ENCODE data around the gene CGB2.
A peak's percentile ranks its signal among the peaks of the same experiment; 100 is the strongest.
"Not testable (repeated sequence)": the region's sequence is repeated elsewhere in the genome, so short reads cannot be mapped to it uniquely, and the experiment has no call there.

Gene CGB2

GRCh38 chr19:49049834-49050233, 18.1 kb downstream of the CGB2 start:
- H3K4me3 ChIP-seq (replicated peaks; ENCODE audit: low read depth, low read length); DNase-seq (ENCODE audit: extremely low read depth, low read depth): not testable (repeated sequence)

GRCh38 chr19:49050376-49051033, 18.8 kb downstream of the CGB2 start:
- not testable (repeated sequence) for H3K4me3 ChIP-seq (replicated peaks; ENCODE audit: low read depth, low read length); DNase-seq (ENCODE audit: extremely low read depth, low read depth)

DNA sequence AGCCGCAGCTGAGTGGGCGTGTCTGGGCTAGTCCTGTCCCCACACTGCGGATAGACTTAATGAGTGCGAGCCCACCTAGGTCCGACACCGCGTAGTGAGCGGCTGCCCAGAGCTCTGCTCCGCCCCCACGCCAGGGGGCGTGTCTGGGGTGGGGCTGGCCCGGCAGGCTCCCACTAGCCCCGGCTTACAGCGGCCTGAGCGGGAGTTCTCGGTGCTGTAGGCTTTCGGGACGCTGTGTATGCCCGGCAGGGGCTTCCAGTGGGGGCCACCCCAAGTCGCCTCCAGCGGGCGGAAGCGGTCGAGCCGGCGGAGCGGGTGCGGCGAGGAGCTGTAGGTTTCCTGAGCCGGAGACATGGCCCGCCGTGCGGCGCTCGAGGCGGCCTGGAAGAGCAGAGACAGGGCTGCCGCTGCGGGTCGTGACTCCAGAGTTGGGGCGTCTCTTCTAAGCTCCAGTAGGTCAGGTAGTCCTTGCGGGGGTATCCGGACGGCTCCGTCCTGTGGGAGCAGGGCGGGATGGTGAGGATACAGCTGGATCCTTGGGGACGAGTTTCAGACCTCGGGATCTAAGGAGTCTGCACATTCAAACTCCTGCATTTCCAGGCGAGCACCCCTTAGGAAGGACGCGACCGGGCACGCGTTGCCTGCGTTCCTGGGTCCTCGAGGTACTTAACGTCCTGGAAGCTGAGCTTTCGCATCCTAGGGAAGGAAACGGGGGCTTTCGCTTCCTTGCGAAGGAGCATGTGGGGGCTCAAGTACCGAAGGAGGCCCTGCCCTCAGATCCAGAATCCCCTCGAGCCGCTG, 24.6 kb downstream of the CGB2 start:
- no peak for DNase-seq (ENCODE audit: extremely low read depth, low read depth)
- peak; percentile 30 for TF ChIP-seq CTCF (IDR thresholded peaks at IDR 0.05; ENCODE audit: low read depth, low read length, missing control alignments)
- H3K4me3 ChIP-seq (replicated peaks; ENCODE audit: low read depth, low read length) = peak overlapping the region; percentile 42

GRCh38 chr19:49056902-49057596, 25.4 kb downstream of the CGB2 start:
- peak overlapping the region; percentile 42 for H3K4me3 ChIP-seq (replicated peaks; ENCODE audit: low read depth, low read length)

DNA sequence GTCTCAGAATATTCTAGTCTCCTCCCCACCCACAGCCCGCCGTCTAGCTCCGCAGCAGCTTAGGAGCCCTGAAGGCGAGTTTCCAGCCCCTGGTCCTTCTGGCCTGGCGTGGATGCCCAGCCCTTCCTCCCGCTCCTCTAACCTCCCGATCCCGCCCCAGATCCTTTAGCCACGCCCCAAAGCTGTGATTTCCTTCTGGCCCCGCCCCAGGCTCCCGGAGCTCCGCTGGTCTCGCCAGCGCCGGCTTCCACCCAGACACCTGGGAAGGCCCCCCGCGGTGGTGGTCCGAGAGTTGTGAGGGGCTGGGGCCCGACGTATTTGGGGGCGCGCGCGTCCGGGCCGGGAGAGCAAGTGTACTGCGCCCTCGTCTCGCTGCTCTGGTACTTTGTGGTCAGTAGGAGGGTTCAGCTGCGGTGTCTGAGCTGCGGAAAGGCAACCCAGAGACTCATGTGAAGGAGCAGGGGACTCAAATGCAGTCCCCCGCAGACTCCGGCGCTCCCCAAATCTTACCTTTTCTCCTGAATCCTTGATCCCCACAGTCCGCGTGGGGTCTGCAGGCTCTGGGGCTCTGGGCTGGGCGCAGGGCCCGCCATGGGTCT, 26.0 kb downstream of the CGB2 start, which contains the start of gene CGB7:
CGB7 (minus strand) TSS at position 114 of the 599 bp plus-strand sequence. CDS start 2,374 bp downstream, outside the sequence.
- H3K4me3 ChIP-seq (replicated peaks; ENCODE audit: low read depth, low read length) = peak within 1 kb of the TSS; percentile 42
- no peak for DNase-seq (ENCODE audit: extremely low read depth, low read depth)

More at GRCh38 chr19:49056902-49057596, 25.4 kb downstream of the CGB2 start:
- DNase-seq (ENCODE audit: extremely low read depth, low read depth) = not testable (repeated sequence)

GRCh38 chr19:49058562-49058961, 26.9 kb downstream of the CGB2 start:
- no peak for DNase-seq (ENCODE audit: extremely low read depth, low read depth)
- no peak overlapping the region for H3K4me3 ChIP-seq (replicated peaks; ENCODE audit: low read depth, low read length)
- no peak for TF ChIP-seq CTCF (IDR thresholded peaks at IDR 0.05; ENCODE audit: low read depth, low read length, missing control alignments)

More for the DNA sequence above, 26.0 kb downstream of the CGB2 start, which contains the start of gene CGB7:
- no peak for TF ChIP-seq CTCF (IDR thresholded peaks at IDR 0.05; ENCODE audit: low read depth, low read length, missing control alignments)

GRCh38 chr19:49059053-49059452, 27.4 kb downstream of the CGB2 start:
- DNase-seq (ENCODE audit: extremely low read depth, low read depth) = no peak
- no peak for TF ChIP-seq CTCF (IDR thresholded peaks at IDR 0.05; ENCODE audit: low read depth, low read length, missing control alignments)
- no peak overlapping the region for H3K4me3 ChIP-seq (replicated peaks; ENCODE audit: low read depth, low read length)

DNA sequence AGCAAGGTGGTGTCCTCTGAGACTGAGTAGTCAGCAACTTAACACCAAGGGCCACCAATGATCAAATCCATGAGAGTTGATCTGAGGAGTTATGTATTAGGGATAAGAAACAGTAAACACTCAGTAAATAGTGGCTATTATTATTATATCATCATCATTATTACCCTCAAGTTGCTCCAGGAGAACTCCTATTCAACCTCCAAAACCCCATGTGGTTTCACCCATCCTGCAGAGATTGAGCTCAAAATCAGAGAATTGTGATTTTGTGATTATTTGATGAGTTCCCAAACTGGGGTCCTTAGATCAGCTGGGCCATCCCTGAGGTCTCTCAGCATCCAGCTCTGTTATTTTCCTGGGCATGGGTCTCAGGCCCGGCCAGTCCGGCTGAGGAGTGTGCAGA, 29.3 kb downstream of the CGB2 start:
- no peak overlapping the region for H3K4me3 ChIP-seq (replicated peaks; ENCODE audit: low read depth, low read length)
- TF ChIP-seq CTCF (IDR thresholded peaks at IDR 0.05; ENCODE audit: low read depth, low read length, missing control alignments) = no peak
- DNase-seq (ENCODE audit: extremely low read depth, low read depth) = no peak

All from HFF-Myc (cell line).